ENCODE results near the gene ARPC2.

The ARPC2 gene

GRCh38 chr2:218260166-218260565, 43.2 kb downstream of the ARPC2 start:
- Histone ChIP-seq H3K4me3 (no peak overlapping the region), H3K9me3 (no peaks in the 10 kb centered on the region), H3K27ac (peak overlapping the region; percentile 52 to 62), H3K4me1 (peaks cover 0 to 47% (median 30%) of the 10 kb centered on the region in 4 donors), H3K27me3 (no peaks in the 10 kb centered on the region), H3K36me3 (peaks cover 15 to 50% (median 40%) of the 10 kb centered on the region in 3 donors)
- intact Hi-C loops (cut with DNase I; ENCODE audit: low total_unique reads) = loop anchor here (10.0 kb wide), 1 partner anchor 45 kb away; the partner anchor contains the start of gene ARPC2
- no peak for DNase-seq
- no peak for TF ChIP-seq CTCF (IDR thresholded peaks at IDR 0.05)

GRCh38 chr2:218260742-218261422, 43.9 kb downstream of the ARPC2 start, which contains the start of gene GPBAR1:
Gene GPBAR1 (plus strand): TSS chr2:218261015. CDS start chr2:218262725, 1,710 bp downstream.
- peak; percentile 63 to 81 for DNase-seq

GRCh38 chr2:218261423-218262236, 44.6 kb downstream of the ARPC2 start:
- intact Hi-C loops (cut with DNase I; ENCODE audit: low total_unique reads) = loop anchor here (10.0 kb wide), 1 partner anchor 47 kb away; the partner anchor contains the start of gene ARPC2
- Histone ChIP-seq H3K27me3 (no peaks in the 10 kb centered on the region), H3K27ac (peak overlapping the region; percentile 44 to 52), H3K4me1 (peaks cover 0 to 47% (median 30%) of the 10 kb centered on the region in 4 donors), H3K4me3 (no peak overlapping the region), H3K9me3 (no peaks in the 10 kb centered on the region), H3K36me3 (peaks cover 22 to 50% (median 40%) of the 10 kb centered on the region in 3 donors)
- DNase-seq = peak in 1 of 2 donors; percentile 60
- no peak for TF ChIP-seq CTCF (IDR thresholded peaks at IDR 0.05)

More at GRCh38 chr2:218260742-218261422, 43.9 kb downstream of the ARPC2 start, which contains the start of gene GPBAR1:
- no peak for TF ChIP-seq CTCF (IDR thresholded peaks at IDR 0.05)
- Histone ChIP-seq H3K4me1 (peaks cover 0 to 47% (median 30%) of the 10 kb centered on the region in 4 donors), H3K27me3 (no peaks in the 10 kb centered on the region), H3K9me3 (no peaks in the 10 kb centered on the region), H3K27ac (peak within 1 kb of the TSS; percentile 52 to 62), H3K36me3 (peaks cover 15 to 50% (median 40%) of the 10 kb centered on the region in 3 donors), H3K4me3 (no peak within 1 kb of the TSS)
- intact Hi-C loops (cut with DNase I; ENCODE audit: low total_unique reads) = loop anchor here (10.0 kb wide), 1 partner anchor 46 kb away; the partner anchor contains the start of gene ARPC2

GRCh38 chr2:218262237-218262600, 45.2 kb downstream of the ARPC2 start:
- peak overlapping the region; percentile 44 to 52 for H3K27ac ChIP-seq
- no peak for DNase-seq

More at GRCh38 chr2:218262237-218262600, 45.2 kb downstream of the ARPC2 start:
- H3K27me3 ChIP-seq = no peaks in the 10 kb centered on the region
- peaks cover 0 to 47% (median 30%) of the 10 kb centered on the region in 4 donors for H3K4me1 ChIP-seq
- H3K36me3 ChIP-seq = peaks cover 28 to 52% (median 43%) of the 10 kb centered on the region in 3 donors
- no peak for TF ChIP-seq CTCF (IDR thresholded peaks at IDR 0.05)
- no peak overlapping the region for H3K4me3 ChIP-seq
- no peaks in the 10 kb centered on the region for H3K9me3 ChIP-seq
- intact Hi-C loops (cut with DNase I; ENCODE audit: low total_unique reads) = loop anchor here (10.0 kb wide), 1 partner anchor 47 kb away; the partner anchor contains the start of gene ARPC2

Measured in tibial artery (tissue), 4 donors.